ENCODE measurements around the gene HVCN1.
"Not testable (repeated sequence)": the region's sequence is repeated elsewhere in the genome, so short reads cannot be mapped to it uniquely, and the experiment has no call there.

HVCN1 gene, protein sequence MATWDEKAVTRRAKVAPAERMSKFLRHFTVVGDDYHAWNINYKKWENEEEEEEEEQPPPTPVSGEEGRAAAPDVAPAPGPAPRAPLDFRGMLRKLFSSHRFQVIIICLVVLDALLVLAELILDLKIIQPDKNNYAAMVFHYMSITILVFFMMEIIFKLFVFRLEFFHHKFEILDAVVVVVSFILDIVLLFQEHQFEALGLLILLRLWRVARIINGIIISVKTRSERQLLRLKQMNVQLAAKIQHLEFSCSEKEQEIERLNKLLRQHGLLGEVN

DNA sequence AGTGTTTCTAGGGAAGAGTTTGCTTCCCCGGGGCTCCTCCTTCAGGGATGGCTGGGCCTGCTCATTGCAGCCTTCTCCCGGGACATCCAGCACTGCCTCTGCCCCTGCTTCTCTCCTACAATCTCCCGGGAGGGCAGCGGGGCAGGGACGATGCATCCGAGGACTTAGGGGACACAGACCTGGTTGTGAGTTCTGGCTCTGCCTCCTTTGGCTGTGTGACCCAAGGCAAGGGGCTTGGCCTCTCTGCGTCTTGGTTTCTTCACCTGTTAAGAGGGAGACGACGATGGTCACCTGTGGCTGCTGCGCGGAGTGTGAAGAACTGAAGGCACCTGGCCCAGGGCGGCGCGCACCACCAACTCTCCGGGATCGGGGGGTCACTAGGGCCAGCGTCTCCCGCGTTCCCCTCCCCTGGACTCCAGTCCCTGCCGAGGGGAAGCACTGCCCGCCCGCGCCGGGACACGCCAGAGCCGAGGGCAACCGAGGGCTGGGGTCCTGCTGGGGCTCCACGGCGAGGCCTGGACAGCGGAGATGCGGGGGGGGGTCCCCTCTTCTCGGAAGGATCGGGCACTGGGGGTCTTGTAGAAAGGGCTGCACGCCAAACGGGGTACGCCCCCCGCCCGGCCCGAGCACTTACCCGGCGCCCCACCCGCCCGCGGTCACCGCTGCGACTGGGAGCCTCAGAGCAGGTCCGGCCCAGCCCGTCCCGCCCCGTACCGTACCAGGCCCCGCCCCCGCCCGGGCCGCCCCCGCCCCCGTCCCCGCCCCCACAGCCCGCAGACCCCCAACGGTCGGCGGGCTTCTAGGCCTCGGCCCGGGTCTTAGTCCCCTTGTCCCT is at the start of gene HVCN1:
TSS of gene HVCN1 (minus strand) at position 670 of the 835 bp plus-strand sequence. CDS start 5,870 bp downstream, outside the sequence.
- no peak for DNase-seq (ENCODE audit: low read depth in 2 of 2)

DNA sequence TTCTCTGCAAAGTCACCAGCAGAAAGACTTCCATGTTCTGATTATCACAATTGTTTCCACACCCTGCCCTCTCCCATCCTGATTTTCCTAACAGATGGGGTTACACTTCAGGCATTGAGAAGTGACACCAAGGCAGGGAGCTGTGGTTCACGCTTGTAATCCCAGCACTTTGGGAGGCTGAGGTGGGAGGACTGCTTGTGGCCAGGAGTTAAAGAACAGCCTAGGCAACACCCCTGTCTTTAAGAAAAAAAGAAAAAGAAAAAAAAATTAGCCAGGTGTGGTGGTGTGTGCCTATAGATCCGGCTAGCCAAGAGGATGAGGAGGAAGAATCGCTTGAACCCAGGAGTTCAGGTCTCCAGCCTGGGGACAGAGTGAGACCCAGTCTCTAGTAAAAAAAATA is 48.6 kb upstream of the HVCN1 start:
- no peak for DNase-seq (ENCODE audit: low read depth in 2 of 2)

DNA sequence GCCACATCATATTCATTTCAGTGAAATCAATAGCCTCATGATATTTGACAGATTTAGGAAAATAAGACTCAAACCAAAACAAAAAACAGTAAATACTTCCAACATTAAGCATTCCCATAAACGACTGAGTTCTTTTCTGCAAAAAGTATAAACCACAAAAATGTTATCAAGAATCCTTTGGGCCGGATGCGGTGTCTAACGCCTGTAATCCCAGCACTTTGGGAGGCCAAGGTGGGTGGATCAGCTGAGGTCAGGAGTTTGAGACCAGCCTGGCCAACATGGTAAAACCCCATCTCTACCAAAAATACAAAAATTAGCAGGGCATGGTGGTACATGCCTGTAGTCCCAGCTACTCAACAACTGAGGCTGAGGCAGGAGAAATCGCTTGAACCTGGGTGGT is 48.1 kb upstream of the HVCN1 start:
- not testable (repeated sequence) for DNase-seq (ENCODE audit: low read depth in 2 of 2)

DNA sequence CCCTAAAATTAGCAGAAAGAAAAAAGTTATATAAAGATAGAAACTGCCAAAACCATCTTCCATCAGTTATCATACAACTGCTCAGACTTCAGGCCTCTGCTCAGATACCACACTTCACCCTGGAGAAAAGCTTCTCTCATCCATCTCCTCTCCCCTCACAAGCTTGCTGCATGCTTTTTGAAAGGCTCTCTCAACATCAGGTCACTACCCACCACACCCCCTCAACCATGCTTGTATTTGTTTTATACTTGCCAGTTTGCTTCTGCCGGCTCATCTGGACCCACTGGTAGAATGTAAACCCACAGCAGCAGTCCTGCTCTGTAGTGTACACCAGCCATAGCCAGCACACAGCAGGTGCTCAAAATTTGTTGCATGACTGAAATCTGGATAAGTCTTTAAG is 45.0 kb upstream of the HVCN1 start:
- DNase-seq (ENCODE audit: low read depth in 2 of 2): no peak

DNA sequence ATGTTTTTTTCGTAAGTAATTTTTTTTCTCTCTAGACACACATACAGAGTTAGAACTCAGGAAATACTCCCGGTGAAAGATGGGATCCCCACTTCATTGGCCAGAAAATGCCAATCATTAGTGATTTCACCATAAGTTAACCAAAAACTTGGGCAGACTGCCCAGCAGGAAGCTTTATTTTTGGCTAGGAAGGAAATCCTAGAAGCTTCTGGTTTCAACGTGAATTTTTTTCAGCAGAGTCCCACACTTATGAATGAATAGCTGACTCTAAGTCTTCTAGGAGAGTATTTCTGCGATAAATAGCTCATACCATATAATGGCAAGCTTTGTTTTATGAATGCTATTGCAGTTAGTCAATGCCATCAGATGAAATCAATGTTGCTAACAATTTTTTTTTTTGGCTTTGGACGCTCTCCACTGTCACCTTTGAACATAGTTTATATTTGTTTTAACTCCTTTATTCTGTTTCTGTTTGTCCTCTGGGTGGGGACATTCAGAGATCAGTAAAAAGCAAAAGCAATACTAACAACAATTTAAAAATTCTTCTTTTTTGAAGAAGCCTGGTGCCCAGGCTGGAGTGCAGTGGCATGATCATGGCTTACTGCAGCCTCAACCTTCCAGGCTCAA is 44.3 kb upstream of the HVCN1 start:
- no peak for DNase-seq (ENCODE audit: low read depth in 2 of 2)

DNA sequence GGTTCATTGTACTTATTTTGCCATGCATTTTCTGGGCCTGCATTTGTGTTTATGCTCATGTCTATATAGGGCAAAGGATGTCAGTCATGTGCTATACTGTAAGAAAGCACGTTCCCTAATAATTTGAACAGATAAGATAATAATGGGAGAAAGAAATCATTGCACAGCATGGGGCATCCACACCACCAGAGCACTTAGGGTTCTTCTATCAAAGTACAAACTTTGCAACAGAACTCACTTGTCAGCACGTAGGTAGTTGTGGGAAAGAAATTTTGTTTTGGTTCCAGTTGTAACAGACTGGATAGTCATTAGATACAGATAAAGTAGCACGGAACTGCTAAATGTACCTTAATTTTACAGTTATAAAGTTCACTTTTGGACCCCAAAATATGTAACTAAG is 43.7 kb upstream of the HVCN1 start:
- no peak for DNase-seq (ENCODE audit: low read depth in 2 of 2)

DNA sequence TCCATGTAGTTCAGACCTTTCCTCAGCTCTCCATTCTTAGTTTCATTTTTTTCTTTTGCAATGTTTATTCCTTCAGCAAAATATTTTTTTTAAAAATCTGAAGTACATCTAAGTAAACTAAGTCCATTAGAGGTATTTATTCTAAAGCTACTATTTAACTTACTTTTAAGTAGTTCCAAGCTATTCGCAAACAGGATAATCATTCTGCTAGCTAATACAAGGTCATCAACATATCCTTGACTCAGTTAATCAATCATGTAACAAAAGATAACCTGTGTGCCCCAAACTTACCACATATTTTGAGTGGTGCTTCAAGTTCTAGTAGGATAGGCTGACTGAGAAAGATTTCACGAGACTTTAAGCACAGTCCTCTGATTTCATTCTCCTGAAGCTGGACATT is 42.6 kb upstream of the HVCN1 start:
- DNase-seq (ENCODE audit: low read depth in 2 of 2): no peak

DNA sequence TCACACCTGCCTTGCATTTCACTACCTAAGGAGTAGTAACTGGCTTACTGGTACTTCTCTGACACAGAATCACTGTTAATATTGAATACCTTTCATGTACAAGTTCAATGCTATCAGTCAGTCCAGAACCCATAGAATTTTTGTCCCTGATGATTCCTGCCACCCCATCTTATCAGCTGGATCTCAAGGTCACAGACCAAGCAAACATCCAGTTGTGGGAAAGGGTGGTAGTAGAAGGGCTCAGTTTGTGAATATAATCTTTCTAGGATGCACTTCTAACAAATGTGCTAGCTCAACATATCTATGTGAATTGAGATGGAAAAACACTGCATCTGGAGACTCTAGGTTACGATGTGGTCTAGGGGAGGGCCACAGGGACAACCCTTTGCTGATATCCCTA is 39.7 kb upstream of the HVCN1 start:
- DNase-seq (ENCODE audit: low read depth in 2 of 2): no peak

DNA sequence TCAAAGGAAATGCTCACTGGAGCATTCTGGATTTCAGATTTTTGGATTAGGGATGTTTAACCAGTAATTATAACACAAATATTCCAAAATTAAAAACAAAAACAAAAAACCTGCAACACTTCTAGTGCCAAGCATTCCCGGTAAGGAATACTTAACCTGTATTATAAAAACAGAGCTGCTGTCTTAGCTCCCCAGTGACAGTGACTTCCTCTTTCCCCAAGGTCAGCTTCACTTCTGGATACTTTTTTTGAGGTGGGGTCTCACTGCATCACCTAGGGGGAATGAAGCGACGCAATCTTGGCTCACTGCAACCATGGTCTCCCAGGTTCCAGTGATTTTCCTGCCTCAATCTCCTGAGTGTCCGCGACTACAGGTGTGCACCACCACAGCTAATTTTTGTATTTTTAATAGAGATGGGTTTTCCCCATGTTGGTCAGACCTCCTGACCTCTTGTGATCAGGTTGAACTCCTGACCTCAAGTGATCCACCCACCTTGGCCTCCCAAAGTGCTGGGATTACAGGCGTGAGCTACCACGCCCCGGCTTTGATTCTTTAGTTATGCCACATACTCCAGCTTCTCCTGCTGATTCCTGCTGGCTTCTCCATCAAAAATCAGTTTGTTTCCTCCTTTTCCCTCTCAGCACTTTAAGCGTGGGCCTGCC is 37.9 kb upstream of the HVCN1 start:
- no peak for DNase-seq (ENCODE audit: low read depth in 2 of 2)

DNA sequence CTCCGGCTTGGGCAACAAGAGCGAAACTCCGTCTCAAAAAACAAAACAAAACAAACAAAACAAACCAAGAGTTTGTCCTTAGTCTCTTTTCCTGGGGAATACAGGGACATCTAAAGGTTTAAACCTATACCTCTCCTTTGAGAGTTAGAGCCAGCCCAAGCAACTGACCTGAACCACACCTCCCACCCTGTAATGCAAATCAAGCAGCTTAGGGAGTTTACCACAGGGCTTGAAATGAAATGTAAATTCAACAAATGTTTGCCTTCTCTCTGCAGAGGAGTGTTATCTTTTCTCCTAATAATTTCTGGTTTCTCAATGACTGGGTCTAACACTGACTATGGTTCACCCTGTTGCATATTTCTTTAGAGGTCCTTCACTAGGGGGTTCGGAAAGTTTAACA is 37.1 kb upstream of the HVCN1 start:
- DNase-seq (ENCODE audit: low read depth in 2 of 2): no peak

DNA sequence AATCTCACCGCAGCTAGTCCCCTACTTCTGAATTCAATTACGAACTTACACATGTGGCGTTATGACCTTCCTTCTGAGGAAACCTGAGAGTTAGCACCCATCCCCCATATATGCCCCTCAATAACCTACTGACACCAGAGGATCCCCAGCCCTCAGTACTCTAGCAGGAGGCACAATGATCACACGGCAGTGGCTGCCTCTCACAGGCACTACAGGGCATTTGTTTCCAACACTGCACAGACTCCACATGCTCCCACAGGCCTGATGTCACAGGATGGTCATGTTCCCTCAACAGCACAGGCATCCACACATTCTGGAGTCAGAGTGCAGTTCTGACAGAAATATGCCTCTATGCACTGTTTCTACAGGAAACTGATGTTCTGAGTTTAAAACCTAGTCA is 36.4 kb upstream of the HVCN1 start:
- no peak for DNase-seq (ENCODE audit: low read depth in 2 of 2)

DNA sequence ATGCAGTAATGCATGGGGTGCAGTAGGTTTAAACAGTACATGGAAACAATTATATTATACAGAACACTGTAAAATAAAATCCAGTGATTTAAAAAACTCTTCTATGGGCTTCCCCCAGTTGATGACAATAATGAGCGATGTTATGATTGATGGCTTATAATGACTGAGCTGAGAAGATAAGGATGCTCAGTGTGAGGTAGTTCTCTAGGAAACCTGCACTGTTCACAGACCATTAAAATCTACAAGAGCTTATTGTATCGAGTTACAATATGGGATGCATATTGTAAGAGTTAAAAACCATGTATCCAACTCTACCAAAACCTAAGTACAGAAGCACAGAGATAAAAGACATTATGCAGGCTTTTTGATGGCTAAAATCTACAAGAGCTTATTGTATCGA is 34.0 kb upstream of the HVCN1 start:
- DNase-seq (ENCODE audit: low read depth in 2 of 2): not testable (repeated sequence)

DNA sequence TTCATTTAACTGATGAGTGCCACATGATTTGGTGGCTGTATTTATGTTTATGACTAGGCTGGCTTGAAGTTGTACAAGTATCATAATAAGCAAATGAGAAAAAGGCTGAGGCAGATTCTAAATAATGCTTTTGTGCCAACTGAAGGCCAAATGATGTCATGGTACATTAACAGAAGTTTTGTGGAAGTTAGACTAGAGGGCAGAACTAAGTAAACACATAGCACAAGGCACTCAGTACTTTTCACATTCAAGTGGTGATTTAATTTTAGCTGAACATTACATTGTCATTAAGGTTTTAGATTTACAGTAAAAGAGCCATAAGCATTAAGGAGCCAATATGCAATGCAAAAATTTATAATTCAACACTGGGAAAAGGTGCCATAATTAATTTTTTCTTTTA is 32.7 kb upstream of the HVCN1 start:
- DNase-seq (ENCODE audit: low read depth in 2 of 2): no peak

DNA sequence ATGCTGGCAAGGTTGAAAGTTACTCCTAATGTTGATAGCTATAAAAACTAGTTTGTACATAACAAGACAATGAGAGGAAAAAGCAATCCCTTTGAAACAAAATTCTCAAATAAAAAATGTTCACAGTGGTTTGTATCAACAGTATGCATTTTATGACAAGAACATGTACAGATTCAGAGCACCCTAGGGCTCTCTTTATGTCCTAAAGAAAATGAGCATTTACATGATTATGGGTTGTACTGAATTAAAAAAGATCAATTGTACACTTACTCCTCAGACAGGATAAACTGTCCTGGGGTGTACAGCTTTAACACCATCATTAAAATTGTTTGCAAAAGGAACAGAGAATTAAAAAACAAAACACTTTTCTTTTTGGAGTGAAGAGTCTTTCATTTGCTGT is 31.6 kb upstream of the HVCN1 start:
- DNase-seq (ENCODE audit: low read depth in 2 of 2): no peak

DNA sequence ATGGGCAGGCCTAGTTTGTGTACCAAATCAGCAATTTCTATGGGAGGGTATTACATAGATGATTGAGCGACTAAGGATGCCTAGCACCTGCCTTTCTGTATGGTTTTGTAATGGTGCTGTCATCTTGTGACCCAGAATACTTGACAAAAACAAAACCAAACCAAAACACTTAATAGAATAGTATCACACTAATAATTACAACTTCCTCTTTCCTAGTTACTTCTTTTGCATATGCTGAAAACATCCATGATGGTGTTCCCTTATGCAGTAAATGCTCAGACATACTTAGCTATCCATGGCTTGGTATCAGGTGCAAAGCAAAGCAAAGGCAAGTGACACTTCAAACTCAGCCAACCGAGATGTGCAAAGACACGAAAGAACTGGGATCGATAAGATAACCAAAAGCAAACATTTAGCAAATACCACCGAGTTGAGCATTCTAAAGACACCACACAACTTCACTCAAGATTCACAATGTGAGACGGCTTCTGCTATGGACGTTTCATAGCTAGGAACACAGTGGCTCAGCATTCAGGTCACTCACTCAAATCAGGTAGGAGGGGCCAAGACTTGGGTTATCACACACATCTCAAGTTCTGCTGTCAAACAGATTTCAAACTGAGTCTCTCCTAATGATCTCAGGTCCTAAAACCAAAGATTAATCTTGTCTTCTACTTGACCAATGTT is 29.4 kb upstream of the HVCN1 start:
- DNase-seq (ENCODE audit: low read depth in 2 of 2): no peak

DNA sequence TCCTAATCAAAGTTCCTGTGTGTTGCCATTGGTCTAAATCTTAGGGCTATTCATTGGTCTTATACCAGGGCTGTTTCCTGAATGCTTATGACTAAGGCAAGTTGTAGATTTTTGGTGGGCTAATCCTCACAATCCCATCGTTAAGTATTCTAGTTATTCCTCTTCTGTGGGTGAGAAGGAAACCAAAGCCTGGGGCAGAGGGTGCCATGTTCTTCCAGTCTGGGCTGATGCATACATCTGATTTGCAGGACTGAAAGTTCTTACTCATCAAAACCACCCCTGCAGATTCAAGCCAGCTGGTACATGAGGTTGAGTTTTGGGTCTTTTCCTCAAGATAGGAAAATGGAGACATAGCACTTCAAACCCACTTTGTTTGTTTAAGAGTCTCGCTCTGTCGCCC is 28.1 kb upstream of the HVCN1 start:
- DNase-seq (ENCODE audit: low read depth in 2 of 2): no peak

DNA sequence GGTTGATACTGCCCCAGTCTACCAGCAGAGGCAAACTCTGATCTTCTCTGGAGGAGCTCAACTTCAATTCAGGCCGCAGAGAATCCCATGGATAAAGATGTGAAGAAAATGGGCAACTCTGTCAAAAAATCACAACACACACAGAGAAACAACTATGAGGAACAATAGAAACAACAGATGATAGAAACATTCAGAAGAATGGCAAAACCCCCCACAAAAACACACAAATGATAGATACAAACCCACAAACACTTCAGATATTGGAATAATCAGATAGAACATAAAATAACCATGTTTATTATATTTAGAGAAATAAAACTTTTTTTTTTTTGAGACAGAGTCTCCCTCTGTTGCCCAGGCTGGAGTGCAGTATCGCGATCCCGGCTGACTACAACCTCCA is 20.0 kb upstream of the HVCN1 start:
- DNase-seq (ENCODE audit: low read depth in 2 of 2): no peak

DNA sequence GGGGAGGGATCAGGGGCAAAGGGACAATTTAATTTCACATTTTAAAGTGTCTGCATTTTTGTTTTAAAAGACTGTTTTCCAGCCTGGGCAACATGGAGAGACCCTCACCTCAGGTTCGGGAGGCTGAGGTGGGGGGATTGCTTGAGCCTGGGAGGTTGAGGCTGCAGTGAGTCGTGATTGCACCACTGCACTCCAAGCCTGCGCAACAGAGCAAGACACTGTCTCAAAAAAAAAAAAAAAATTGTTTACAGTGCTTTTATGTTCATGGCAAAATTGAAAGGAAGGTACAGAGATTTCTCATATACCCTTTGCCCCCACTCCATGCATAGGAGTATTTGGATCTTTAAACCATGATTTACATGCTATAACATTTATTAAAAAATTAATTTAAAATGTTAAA is 16.4 kb upstream of the HVCN1 start:
- DNase-seq (ENCODE audit: low read depth in 2 of 2): no peak

DNA sequence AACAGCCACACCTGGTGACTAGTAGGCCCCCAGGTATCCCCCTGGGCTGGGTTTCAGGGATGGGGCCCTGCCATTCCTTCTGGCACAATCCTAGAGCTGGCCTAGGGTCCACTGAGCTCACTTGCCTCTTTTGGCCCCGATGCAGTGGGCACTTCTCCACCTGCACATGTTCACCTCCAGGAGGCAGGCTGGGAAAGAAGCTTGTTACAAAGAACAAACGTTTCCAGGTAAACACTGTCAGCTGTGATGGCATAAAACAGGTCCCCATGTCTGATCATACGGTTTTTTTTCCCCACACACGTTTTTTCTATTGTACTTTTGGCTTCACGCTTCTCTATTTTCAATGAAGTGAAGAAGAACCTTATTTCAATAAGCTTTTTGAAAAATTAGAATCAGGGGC is 15.8 kb upstream of the HVCN1 start:
- DNase-seq (ENCODE audit: low read depth in 2 of 2): no peak

DNA sequence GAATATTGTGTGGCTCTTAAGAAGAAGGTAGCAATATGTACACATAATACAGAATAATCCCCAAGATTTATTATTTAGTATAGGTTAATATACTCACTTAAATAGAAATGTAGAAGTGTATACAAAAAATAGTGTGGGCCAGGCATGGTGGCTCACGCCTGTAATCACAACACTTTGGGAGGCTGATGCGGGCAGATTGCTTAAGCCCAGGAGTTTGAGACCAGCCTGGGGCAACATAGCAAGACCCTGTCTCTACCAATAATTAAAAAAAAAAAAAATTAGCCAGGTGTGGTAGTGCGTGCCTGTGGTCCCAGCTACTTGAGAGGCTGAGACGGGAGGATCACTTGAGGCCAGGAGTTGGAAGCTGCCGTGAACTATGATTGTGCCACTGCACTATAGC is 15.3 kb upstream of the HVCN1 start:
- no peak for DNase-seq (ENCODE audit: low read depth in 2 of 2)

DNA sequence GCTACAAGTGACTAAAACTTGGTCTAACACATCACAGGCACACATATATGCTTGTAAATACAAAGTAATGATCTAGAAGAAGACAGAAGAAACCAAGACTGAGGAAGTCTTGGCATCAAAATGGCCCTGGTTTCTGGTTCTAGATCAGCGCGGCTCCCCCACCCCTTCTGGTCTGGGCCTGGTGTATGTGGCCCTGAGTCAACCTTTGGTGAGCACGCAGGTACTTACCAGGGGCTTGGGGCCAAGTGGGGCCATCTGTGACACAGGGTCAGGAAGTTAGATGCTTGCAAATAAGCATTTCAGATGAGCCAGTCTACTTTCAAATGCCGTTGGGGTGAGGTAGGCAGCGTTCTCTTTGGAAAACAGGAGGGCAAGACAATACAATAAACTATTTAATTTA is 13.2 kb upstream of the HVCN1 start:
- no peak for DNase-seq (ENCODE audit: low read depth in 2 of 2)
